Lower leg skin (tissue), 4 donors: ENCODE results near the gene UBL4A. TPM values are rescaled to one million over a fixed set of nuclear protein-coding genes. Genes with fewer than 3 reads are reported as not detected.

Experiments
- DNase-seq, 2 donors: peaks; one replicate each; pipeline ENCODE4 v3.0.0-alpha.2; 2019; ENCODE audit warnings: low spot score in 2 of 2
- H3K4me3 ChIP-seq: fragments of 200-600 bp; sonication (generic); 2 replicates; pipeline ENCODE4 v1.5.1; 2017; ENCODE audit warnings: mild to moderate bottlenecking, low read depth; ENCODE audit not compliant: poor library complexity, severe bottlenecking
- POLR2A ChIP-seq, 2 donors: fragments of 450-650 bp; IDR thresholded peaks; one replicate each; pipeline ENCODE4 v1.6.1; 2016 to 2017; ENCODE audit warnings: antibody characterized with exemption in 2 of 2, mild to moderate bottlenecking in 1 of 2, moderate library complexity in 1 of 2
- WGBS, 2 donors: methylation state at CpG; one replicate each; pipeline ENCODE4 v1.1.5; 2018; 5-methylcytosine and 5-hydroxymethylcytosine counted together
- intact Hi-C: fragments of 100-400 bp; cut with DNase I; formaldehyde crosslinking; loops from one replicate; pipeline ENCODE4 v1.15.0; 2023; ENCODE audit warnings: low total_unique reads
- total RNA-seq, 4 donors: library from RNA; depleted of rRNA; stranded (reverse); fragments of >200 nt; gene quantifications; one replicate each; pipeline ENCODE4 v1.1.0, GENCODE V29; 2016
- TF ChIP-seq, protein P1 (sequence below), 3 donors: fragments of 450-650 bp; IDR thresholded peaks; one replicate each; pipeline ENCODE4 v1.5.1; 2016; ENCODE audit warnings: antibody characterized with exemption in 3 of 3, mild to moderate bottlenecking in 3 of 3, moderate library complexity in 2 of 3

Gene UBL4A
- total RNA-seq, 4 donors from 2014 or later, result 33.7 to 57.0 (median 50.7) TPM

DNA sequence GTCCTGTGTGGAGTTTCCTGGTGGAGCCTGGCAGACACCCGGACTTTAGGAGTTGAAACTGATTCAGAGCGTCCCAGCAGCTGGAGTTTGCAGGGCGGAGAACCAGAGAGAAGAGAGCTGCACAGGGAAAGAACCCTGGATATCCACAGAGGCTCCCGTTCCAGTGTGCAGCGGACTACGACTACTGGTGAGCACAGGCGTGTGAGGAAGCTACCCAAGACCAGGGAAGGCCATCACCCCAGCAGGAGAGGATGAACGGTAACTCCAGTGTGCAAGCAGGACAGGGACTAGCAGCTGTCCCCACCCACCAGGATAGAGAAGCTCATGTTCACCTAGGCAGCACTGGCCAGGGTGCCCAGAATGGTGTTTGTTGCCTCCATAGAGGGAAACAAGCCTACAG is 9.6 kb downstream of the UBL4A start:
- WGBS, 2 donors, result 71 to 77% methylated on average over 8 of the region's 8 CpGs
- TF ChIP-seq, protein P1, sequence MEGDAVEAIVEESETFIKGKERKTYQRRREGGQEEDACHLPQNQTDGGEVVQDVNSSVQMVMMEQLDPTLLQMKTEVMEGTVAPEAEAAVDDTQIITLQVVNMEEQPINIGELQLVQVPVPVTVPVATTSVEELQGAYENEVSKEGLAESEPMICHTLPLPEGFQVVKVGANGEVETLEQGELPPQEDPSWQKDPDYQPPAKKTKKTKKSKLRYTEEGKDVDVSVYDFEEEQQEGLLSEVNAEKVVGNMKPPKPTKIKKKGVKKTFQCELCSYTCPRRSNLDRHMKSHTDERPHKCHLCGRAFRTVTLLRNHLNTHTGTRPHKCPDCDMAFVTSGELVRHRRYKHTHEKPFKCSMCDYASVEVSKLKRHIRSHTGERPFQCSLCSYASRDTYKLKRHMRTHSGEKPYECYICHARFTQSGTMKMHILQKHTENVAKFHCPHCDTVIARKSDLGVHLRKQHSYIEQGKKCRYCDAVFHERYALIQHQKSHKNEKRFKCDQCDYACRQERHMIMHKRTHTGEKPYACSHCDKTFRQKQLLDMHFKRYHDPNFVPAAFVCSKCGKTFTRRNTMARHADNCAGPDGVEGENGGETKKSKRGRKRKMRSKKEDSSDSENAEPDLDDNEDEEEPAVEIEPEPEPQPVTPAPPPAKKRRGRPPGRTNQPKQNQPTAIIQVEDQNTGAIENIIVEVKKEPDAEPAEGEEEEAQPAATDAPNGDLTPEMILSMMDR (IDR thresholded peaks at IDR 0.05), result no peak
- TF ChIP-seq POLR2A (IDR thresholded peaks at IDR 0.05), result no peak
- intact Hi-C loops, result no loop called here
- H3K4me3 ChIP-seq, result no peak overlapping the region
- DNase-seq, result no peak

DNA sequence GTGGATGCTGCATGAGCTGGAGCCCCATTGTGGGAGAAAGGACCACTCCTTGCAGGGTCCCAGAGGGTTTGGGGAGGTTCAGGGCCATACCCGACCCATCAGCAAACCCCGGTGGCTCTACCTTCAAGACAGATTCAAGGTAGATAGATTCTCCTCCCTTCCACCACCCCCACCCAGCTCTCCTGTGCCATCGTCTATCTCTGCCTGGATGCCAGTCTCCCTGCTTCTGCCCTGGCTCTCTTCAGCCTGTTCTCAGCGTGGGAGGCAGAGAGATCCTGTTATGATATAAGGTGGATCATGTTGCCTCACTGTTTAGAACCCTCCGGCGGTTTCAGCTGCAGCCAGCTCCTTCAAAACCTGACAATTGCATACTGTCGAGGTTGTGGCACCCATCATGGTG is 12.7 kb downstream of the UBL4A start:
- H3K4me3 ChIP-seq, result no peak overlapping the region
- DNase-seq, result no peak
- 53 to 68% methylated on average over 6 to 7 of the region's 7 CpGs for WGBS, 2 donors
- intact Hi-C loops, result no loop called here
- TF ChIP-seq, protein P1 (IDR thresholded peaks at IDR 0.05), result no peak
- TF ChIP-seq POLR2A (IDR thresholded peaks at IDR 0.05), result no peak

DNA sequence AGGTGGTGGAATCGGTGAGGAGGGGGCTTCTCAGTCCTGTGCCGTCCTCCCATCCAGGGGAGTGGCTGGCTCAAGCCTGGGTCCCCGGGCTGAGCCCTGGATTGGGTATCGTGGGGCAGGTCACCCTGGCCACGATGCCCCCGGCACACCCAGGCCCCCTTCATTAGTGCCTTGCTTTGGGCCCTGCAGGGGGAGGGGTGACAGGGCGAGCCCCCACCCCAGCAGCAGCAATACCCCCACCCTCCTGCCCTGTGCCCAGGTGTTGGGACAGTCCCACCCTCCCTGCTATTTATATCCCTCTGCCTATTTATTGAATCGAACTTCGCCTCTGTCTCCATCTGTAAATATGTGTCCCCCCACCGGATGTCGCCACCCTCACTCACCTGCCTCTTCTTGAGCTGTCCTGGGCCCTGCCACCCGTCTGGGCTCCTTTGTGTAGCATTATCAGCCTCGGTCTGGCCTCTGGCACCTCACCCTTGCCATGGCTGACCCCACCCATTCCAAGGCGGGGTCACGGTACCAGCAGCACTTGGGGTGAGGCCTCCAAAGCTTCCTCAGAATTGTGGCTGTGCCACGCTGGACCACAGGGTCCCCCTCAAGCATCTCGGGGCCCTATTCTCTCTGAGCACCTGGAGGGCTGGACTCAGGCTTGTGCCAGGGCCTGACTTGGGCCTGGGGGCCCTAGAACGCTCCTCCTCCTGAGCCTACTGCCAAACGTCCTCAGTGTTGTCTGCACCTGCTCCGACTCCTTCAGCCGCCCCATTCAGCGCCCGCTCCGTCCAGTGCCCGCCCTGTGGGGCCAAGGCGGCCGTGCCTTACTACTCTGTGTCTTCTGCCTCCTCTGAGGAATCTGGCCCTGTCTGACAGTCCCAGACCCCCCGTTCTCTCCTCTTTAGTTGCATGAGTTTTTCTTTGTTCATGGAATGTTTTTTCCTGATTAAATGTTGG is 13.5 kb downstream of the UBL4A start:
- TF ChIP-seq, protein P1 (IDR thresholded peaks at IDR 0.05), result no peak
- TF ChIP-seq POLR2A (IDR thresholded peaks at IDR 0.05), result no peak
- H3K4me3 ChIP-seq, result no peak overlapping the region
- 66 to 73% methylated on average over 18 to 28 of the region's 28 CpGs for WGBS, 2 donors
- DNase-seq, result no peak
- intact Hi-C loops, result no loop called here

DNA sequence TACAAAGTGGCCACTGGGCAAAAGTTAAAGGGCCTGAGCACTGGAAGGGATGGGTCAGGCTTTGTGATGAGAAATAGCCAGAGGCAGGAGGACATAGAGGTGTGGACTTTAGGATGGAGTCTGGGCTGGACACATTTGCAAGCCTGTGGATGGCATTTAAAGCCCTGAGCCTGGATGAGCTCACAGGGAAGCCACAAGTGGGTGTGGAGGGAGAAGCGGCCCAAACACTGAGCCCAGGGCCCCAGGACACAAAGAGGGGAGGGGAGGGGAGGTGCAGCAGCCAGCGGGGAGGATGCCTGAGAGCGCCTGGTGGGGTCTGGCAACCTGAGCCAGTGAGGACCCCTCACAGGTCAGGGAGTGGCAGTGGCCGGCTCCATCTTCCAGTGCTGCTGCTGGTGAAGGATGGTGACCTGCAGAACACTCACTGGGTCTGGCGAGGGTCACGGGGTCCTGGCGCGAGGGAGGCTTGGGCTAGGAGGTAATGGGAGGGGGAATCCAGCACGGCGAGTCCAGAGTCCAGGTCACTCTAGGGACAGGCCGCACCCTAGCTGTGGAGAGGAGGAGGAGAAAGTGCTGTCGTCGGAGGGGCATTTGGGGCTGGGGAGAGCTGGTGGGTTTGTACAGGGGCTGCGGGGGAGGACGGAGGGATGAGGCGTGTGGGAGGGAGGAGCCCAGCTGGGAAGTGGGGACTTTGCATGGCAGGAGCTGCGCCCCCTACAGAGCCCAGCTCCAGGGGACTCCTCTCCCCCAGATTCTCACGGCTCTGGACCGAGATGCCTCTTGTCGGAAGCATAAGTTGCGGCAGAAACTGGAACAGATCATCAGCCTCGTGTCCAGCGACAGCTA is 14.4 kb downstream of the UBL4A start:
- H3K4me3 ChIP-seq, result no peak overlapping the region
- TF ChIP-seq, protein P1 (IDR thresholded peaks at IDR 0.05), result no peak
- no peak for TF ChIP-seq POLR2A (IDR thresholded peaks at IDR 0.05)
- WGBS, 2 donors, result 87 to 90% methylated on average over 18 to 23 of the region's 23 CpGs
- intact Hi-C loops, result no loop called here
- no peak for DNase-seq

DNA sequence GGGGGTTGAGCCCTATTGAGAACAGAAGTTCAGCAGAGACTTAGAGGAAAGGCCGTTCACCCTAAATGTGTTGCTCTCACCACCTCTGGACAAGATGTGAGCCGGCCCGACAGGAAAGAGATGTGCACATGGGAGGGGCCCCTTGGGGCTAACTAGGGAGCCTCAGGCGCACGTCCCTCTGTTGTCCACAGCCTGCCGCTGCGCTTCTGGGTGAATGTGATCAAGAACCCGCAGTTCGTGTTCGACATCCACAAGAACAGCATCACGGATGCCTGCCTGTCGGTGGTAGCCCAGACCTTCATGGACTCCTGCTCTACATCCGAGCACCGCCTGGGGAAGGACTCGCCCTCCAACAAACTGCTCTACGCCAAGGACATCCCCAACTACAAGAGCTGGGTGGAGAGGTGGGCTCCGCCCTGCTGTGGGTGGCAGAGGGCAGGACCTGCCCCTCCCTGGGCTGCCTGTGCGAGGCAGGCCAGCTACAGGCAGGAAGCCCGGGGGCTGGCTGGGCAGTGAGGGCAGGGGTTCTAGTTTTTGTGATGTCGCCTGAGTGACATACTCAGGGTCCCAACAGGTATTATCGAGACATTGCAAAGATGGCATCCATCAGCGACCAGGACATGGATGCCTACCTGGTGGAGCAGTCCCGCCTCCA is 15.4 kb downstream of the UBL4A start:
- no peak for DNase-seq
- H3K4me3 ChIP-seq, result no peak overlapping the region
- no peak for TF ChIP-seq POLR2A (IDR thresholded peaks at IDR 0.05)
- TF ChIP-seq, protein P1 (IDR thresholded peaks at IDR 0.05), result no peak
- intact Hi-C loops, result no loop called here
- 86 to 93% methylated on average over 8 to 23 of the region's 23 CpGs for WGBS, 2 donors
